ENCODE results near the gene CCDC201. TPM values are rescaled to one million over a fixed set of nuclear protein-coding genes. Genes with fewer than 3 reads are reported as not detected.
"Not testable (repeated sequence)": the region's sequence is repeated elsewhere in the genome, so short reads cannot be mapped to it uniquely, and the experiment has no call there.

The CCDC201 gene
- total and polyA plus RNA-seq, 7 donors, result not detected

GRCh38 chr7:45872116-45873034 lies 507 bp downstream of the CCDC201 start:
- 70 to 73% methylated on average over 10 of the region's 10 CpGs for WGBS, 2 donors
- DNase-seq, result no peak
- intact Hi-C loops (cut with DNase I), result no loop called here
- TF ChIP-seq CTCF (IDR thresholded peaks at IDR 0.05) (no peak), POLR2A (IDR thresholded peaks at IDR 0.05) (no peak), POLR2AphosphoS5 (IDR thresholded peaks at IDR 0.05) (no peak), EP300 (IDR thresholded peaks at IDR 0.05) (no peak)
- H3K4me1 ChIP-seq, result no peaks in the 10 kb centered on the region
- H3K9me3 ChIP-seq, result no peaks in the 10 kb centered on the region
- H3K36me3 ChIP-seq, result no peaks in the 10 kb centered on the region
- H3K27ac ChIP-seq, result no peak overlapping the region
- no peak overlapping the region for H3K4me3 ChIP-seq
- H3K27me3 ChIP-seq, result no peaks in the 10 kb centered on the region

- Histone ChIP-seq H3K4me3 (no peak overlapping the region), H3K27ac (no peak overlapping the region), H3K9me3 (no peaks in the 10 kb centered on the region), H3K36me3 (no peaks in the 10 kb centered on the region), H3K4me1 (no peaks in the 10 kb centered on the region), H3K27me3 (no peaks in the 10 kb centered on the region)
- intact Hi-C loops (cut with DNase I), result no loop called here
- WGBS, 2 donors, result 60 to 67% methylated on average over 4 of the region's 4 CpGs
- DNase-seq, result no peak
- TF ChIP-seq POLR2A (IDR thresholded peaks at IDR 0.05), result no peak
Measured at GRCh38 chr7:45869426-45869825, 3.5 kb downstream of the CCDC201 start.

- TF ChIP-seq CTCF (IDR thresholded peaks at IDR 0.05) (no peak), EP300 (IDR thresholded peaks at IDR 0.05) (no peak), POLR2A (IDR thresholded peaks at IDR 0.05) (no peak), POLR2AphosphoS5 (IDR thresholded peaks at IDR 0.05) (no peak)
- intact Hi-C loops (cut with DNase I), result no loop called here
- WGBS, 2 donors, result 69 to 82% methylated on average over 2 of the region's 2 CpGs
- Histone ChIP-seq H3K27ac (no peak overlapping the region), H3K4me3 (no peak overlapping the region), H3K4me1 (no peaks in the 10 kb centered on the region), H3K9me3 (no peaks in the 10 kb centered on the region), H3K27me3 (no peaks in the 10 kb centered on the region), H3K36me3 (no peaks in the 10 kb centered on the region)
- DNase-seq, result no peak
Measured at GRCh38 chr7:45867471-45867870, 5.4 kb downstream of the CCDC201 start.

GRCh38 chr7:45865594-45866410 lies 7.1 kb downstream of the CCDC201 start:
- H3K4me3 ChIP-seq, result no peak overlapping the region
- intact Hi-C loops (cut with DNase I), result no loop called here
- H3K36me3 ChIP-seq, result no peaks in the 10 kb centered on the region
- no peaks in the 10 kb centered on the region for H3K27me3 ChIP-seq
- TF ChIP-seq CTCF (IDR thresholded peaks at IDR 0.05) (no peak), POLR2A (IDR thresholded peaks at IDR 0.05) (no peak), POLR2AphosphoS5 (IDR thresholded peaks at IDR 0.05) (no peak), EP300 (IDR thresholded peaks at IDR 0.05) (no peak)
- H3K9me3 ChIP-seq, result no peaks in the 10 kb centered on the region
- WGBS, 2 donors, result 76 to 77% methylated on average over 13 of the region's 13 CpGs
- no peak overlapping the region for H3K27ac ChIP-seq
- no peak for DNase-seq
- H3K4me1 ChIP-seq, result no peaks in the 10 kb centered on the region

GRCh38 chr7:45863715-45864114 lies 9.2 kb downstream of the CCDC201 start:
- H3K27ac ChIP-seq, result no peak overlapping the region
- WGBS, 2 donors, result 74% methylated on average over 9 of the region's 9 CpGs
- no peaks in the 10 kb centered on the region for H3K9me3 ChIP-seq
- H3K4me1 ChIP-seq, result no peaks in the 10 kb centered on the region
- H3K4me3 ChIP-seq, result no peak overlapping the region
- intact Hi-C loops (cut with DNase I), result no loop called here
- no peaks in the 10 kb centered on the region for H3K36me3 ChIP-seq
- H3K27me3 ChIP-seq, result no peaks in the 10 kb centered on the region
- no peak for TF ChIP-seq CTCF (IDR thresholded peaks at IDR 0.05)
- TF ChIP-seq POLR2AphosphoS5 (IDR thresholded peaks at IDR 0.05), result no peak
- TF ChIP-seq POLR2A (IDR thresholded peaks at IDR 0.05), result no peak
- TF ChIP-seq EP300 (IDR thresholded peaks at IDR 0.05), result no peak
- no peak for DNase-seq

- H3K4me1 ChIP-seq; H3K36me3 ChIP-seq; H3K27ac ChIP-seq; DNase-seq; H3K4me3 ChIP-seq; H3K9me3 ChIP-seq; intact Hi-C loops (cut with DNase I): not testable (repeated sequence)
- 94 to 97% methylated on average over 4 of the region's 4 CpGs for WGBS, 2 donors
- H3K27me3 ChIP-seq, result peaks cover 0 to 14% (median 5%) of the 10 kb centered on the region in 3 donors
Measured at GRCh38 chr7:45856888-45857287, 16.0 kb downstream of the CCDC201 start.

- H3K9me3 ChIP-seq; H3K36me3 ChIP-seq; H3K4me1 ChIP-seq; H3K4me3 ChIP-seq; DNase-seq; intact Hi-C loops (cut with DNase I); H3K27ac ChIP-seq: not testable (repeated sequence)
- peaks cover 0 to 19% (median 5%) of the 10 kb centered on the region in 3 donors for H3K27me3 ChIP-seq
- WGBS, 2 donors, result 37 to 45% methylated on average over 3 of the region's 3 CpGs
Measured at GRCh38 chr7:45855680-45856079, 17.2 kb downstream of the CCDC201 start.

All from sigmoid colon (tissue), 7 donors.